ENCODE measurements around the gene TSHZ2. TPM values are rescaled to one million over a fixed set of nuclear protein-coding genes. Genes with fewer than 3 reads are reported as not detected.
"Not testable (repeated sequence)": the region's sequence is repeated elsewhere in the genome, so short reads cannot be mapped to it uniquely, and the experiment has no call there.

The TSHZ2 gene
- total and polyA plus RNA-seq, 9 of the 15 experiments (the other 6 are each of a cell fraction or from before 2014, with no cell fraction given): 0.03 to 0.20 (median 0.05) TPM; not detected in 4

GRCh38 chr20:53504106-53504505 lies 531.9 kb downstream of the TSHZ2 start:
- H3K4me2 ChIP-seq (ENCODE audit: insufficient read depth, low read length); H3K4me3 ChIP-seq; ATAC-seq; DNase-seq (ENCODE audit: extremely low read depth in 1 of 4, low spot score in 3 of 4); H3K9me1 ChIP-seq (ENCODE audit: control insufficient read depth, insufficient read depth, low read length); H3K9ac ChIP-seq (ENCODE audit: insufficient read depth in 1 of 2, low read depth in 2 of 2, low read length in 2 of 2); H3K27me3 ChIP-seq (ENCODE audit: control insufficient read depth in 2 of 2, insufficient read depth in 2 of 2, low read length in 2 of 2); H3K4me1 ChIP-seq (replicated peaks in 1 of 2; ENCODE audit: control insufficient read depth in 2 of 2, insufficient read depth in 2 of 2, low read length in 2 of 2); POLR2A ChIA-PET; in situ Hi-C loops (cut with MboI); intact Hi-C loops (cut with micrococcal nuclease); BruUV-seq (replicated peaks); H3K36me3 ChIP-seq (ENCODE audit: control insufficient read depth, insufficient read depth, low read length); H4K20me1 ChIP-seq (replicated peaks; ENCODE audit: control insufficient read depth, insufficient read depth, low read length); H2AFZ ChIP-seq (ENCODE audit: low read depth, low read length); FAIRE-seq; H3K9me3 ChIP-seq (replicated peaks; ENCODE audit: control insufficient read depth, insufficient read depth, low read depth, low read length); CTCF ChIA-PET (ENCODE audit: low intra/inter-chr PET ratio); H3K79me2 ChIP-seq (ENCODE audit: control insufficient read depth, insufficient read depth, low read length); H3K27ac ChIP-seq (ENCODE audit: extremely low read depth, low read depth, low read length): not testable (repeated sequence)
- WGBS (ENCODE audit: insufficient coverage, low coverage, missing lambda C conversion rate): 9% methylated on average over 15 of the region's 19 CpGs
- peak in 1 of 2 experiments; percentile 64; a peak in 2 of 4 replicates for TF ChIP-seq FOXA3 (CRISPR knock-in tag; conservative IDR thresholded peaks at IDR 0.05 in 1 of 2, IDR thresholded peaks at IDR 0.05 in 1 of 2)

DNA sequence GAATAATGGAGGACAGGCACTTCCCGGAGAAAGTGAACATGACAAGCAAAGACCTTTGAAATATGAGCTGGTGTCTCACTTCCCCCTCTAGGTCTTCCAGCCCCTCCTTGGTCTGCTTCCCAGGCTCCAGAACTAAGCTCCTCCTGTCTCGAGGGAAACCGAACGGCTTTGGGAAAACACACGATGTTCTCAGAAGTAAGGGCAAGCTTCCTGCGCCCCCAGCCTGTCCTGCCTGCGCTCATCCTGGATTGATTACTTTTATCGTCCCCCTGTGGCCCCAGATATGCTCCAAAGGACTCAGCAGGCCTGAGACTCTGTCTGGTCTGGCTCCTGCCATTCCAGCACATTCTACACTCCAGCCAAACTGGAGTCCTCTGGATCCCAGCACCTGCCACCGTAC lies 538.1 kb downstream of the TSHZ2 start:
- Histone ChIP-seq H3K27ac (ENCODE audit: extremely low read depth, low read depth, low read length) (no peak overlapping the region), H4K20me1 (replicated peaks; ENCODE audit: control insufficient read depth, insufficient read depth, low read length) (no peaks in the 10 kb centered on the region), H3K9me1 (ENCODE audit: control insufficient read depth, insufficient read depth, low read length) (no peaks in the 10 kb centered on the region), H2AFZ (ENCODE audit: low read depth, low read length) (no peak overlapping the region), H3K27me3 (ENCODE audit: control insufficient read depth in 2 of 2, insufficient read depth in 2 of 2, low read length in 2 of 2) (peaks cover 0 to 5% of the 10 kb centered on the region in 2 experiments; a peak in 3 of 5 replicates), H3K4me2 (ENCODE audit: insufficient read depth, low read length) (no peak overlapping the region), H3K79me2 (ENCODE audit: control insufficient read depth, insufficient read depth, low read length) (no peaks in the 10 kb centered on the region), H3K4me3 (no peak overlapping the region), H3K36me3 (ENCODE audit: control insufficient read depth, insufficient read depth, low read length) (no peaks in the 10 kb centered on the region), H3K9ac (ENCODE audit: insufficient read depth in 1 of 2, low read depth in 2 of 2, low read length in 2 of 2) (no peak overlapping the region), H3K9me3 (replicated peaks; ENCODE audit: control insufficient read depth, insufficient read depth, low read depth, low read length) (no peaks in the 10 kb centered on the region), H3K4me1 (replicated peaks in 1 of 2; ENCODE audit: control insufficient read depth in 2 of 2, insufficient read depth in 2 of 2, low read length in 2 of 2) (peaks cover 0 to 3% of the 10 kb centered on the region in 2 experiments; a peak in 1 of 5 replicates)
- DNase-seq (ENCODE audit: extremely low read depth in 1 of 4, low spot score in 3 of 4) (no peak), FAIRE-seq (no peak), ATAC-seq (no peak)
- intact Hi-C loops (cut with micrococcal nuclease) (no loop called here), in situ Hi-C loops (cut with MboI) (no loop called here)
- 12% methylated on average over 9 of the region's 9 CpGs for WGBS (ENCODE audit: insufficient coverage, low coverage, missing lambda C conversion rate)
- ChIA-PET CTCF (ENCODE audit: low intra/inter-chr PET ratio) (no interaction called here), POLR2A (no interaction called here)
- BruUV-seq (replicated peaks): no TSS peak
- no peak for TF ChIP-seq POLR2AphosphoS5 (IDR thresholded peaks at IDR 0.05; ENCODE audit: control insufficient read depth, insufficient read depth, low read depth, low read length)
- TF ChIP-seq SMAD3 (CRISPR knock-in tag; conservative IDR thresholded peaks at IDR 0.05): no peak
- no peak for TF ChIP-seq SMC3 (conservative IDR thresholded peaks at IDR 0.05; ENCODE audit: insufficient read depth, low read depth, low read length)
- TF ChIP-seq ZNF354B (CRISPR knock-in tag; IDR thresholded peaks at IDR 0.05): no peak
- no peak for TF ChIP-seq ILF3 (IDR thresholded peaks at IDR 0.05; ENCODE audit: borderline replicate concordance)
- TF ChIP-seq ARNT (IDR thresholded peaks at IDR 0.05): no peak
- TF ChIP-seq, protein P1, sequence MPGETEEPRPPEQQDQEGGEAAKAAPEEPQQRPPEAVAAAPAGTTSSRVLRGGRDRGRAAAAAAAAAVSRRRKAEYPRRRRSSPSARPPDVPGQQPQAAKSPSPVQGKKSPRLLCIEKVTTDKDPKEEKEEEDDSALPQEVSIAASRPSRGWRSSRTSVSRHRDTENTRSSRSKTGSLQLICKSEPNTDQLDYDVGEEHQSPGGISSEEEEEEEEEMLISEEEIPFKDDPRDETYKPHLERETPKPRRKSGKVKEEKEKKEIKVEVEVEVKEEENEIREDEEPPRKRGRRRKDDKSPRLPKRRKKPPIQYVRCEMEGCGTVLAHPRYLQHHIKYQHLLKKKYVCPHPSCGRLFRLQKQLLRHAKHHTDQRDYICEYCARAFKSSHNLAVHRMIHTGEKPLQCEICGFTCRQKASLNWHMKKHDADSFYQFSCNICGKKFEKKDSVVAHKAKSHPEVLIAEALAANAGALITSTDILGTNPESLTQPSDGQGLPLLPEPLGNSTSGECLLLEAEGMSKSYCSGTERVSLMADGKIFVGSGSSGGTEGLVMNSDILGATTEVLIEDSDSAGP (CRISPR knock-in tag; IDR thresholded peaks at IDR 0.05): no peak
- no peak for TF ChIP-seq ZNF24 (IDR thresholded peaks at IDR 0.05)
- no peak for TF ChIP-seq ATF7 (IDR thresholded peaks at IDR 0.05)
- no peak for TF ChIP-seq ZNF239 (CRISPR knock-in tag; IDR thresholded peaks at IDR 0.05)
- no peak for TF ChIP-seq ELK1 (CRISPR knock-in tag; IDR thresholded peaks at IDR 0.05)
- no peak for TF ChIP-seq ZNF696 (CRISPR knock-in tag; conservative IDR thresholded peaks at IDR 0.05)
